SK-N-SH treated with all-trans-retinoic acid at 6 μM for 48 hours (cell line): Measurements from ENCODE around the gene ADK.

Experiments used
- ARNTL ChIP-seq: fragments of 450-650 bp; formaldehyde crosslinking; IDR thresholded peaks from 2 replicates; pipeline ENCODE4 v1.5.0; 2020; ENCODE audit warnings: low read depth, mild to moderate bottlenecking, moderate library complexity, borderline replicate concordance
- BACH2 ChIP-seq: fragments of 250-450 bp; sonication (Bioruptor Pico); IDR thresholded peaks from 2 replicates; pipeline ENCODE4 v1.9.0; 2021; ENCODE audit warnings: mild to moderate bottlenecking, borderline replicate concordance
- RARB ChIP-seq: fragments of 250-450 bp; sonication (Bioruptor Pico); IDR thresholded peaks from 2 replicates; pipeline ENCODE4 v1.8.0; 2021; ENCODE audit warnings: mild to moderate bottlenecking, moderate library complexity
- TCF4 ChIP-seq: fragments of 250-450 bp; sonication (Bioruptor Pico); IDR thresholded peaks from 2 replicates; pipeline ENCODE4 v1.8.0; 2021; ENCODE audit warnings: mild to moderate bottlenecking, moderate library complexity, borderline replicate concordance

GRCh38 chr10:74190494-74190893, 39.5 kb downstream of the ADK start:
- no peak for TF ChIP-seq BACH2
- no peak for TF ChIP-seq ARNTL (CRISPR knock-in tag)
- TF ChIP-seq RARB (CRISPR knock-in tag): no peak
- no peak for TF ChIP-seq TCF4 (CRISPR knock-in tag)
